GM12878 (cell line): Measurements from ENCODE around the gene NOP53. TPM values are rescaled to one million over a fixed set of nuclear protein-coding genes. Genes with fewer than 3 reads are reported as not detected.
A peak's percentile ranks its signal among the peaks of the same experiment; 100 is the strongest.

Source experiments
- ATAC-seq: fragments of 200-7000 bp; cut with Tn5 transposase; 3 replicates; pipeline ENCODE4 v1.9.1; 2020; ENCODE audit warnings: mild to moderate bottlenecking, moderate library complexity
- BruUV-seq: library from RNA; stranded (reverse); fragments of 400-500 nt; replicated peaks from 2 replicates; lab custom pipeline; 2021; lab: Mats Ljungman, UMichigan
- CTCF ChIA-PET: fragments of 300-600 bp; sonication (Branson Sonifier 250); formaldehyde crosslinking; extraction: SDS; loops from one replicate; lab custom pipeline; 2021; ENCODE audit warnings: inconsistent platforms; lab: Yijun Ruan, JAX
- POLR2A ChIA-PET: fragments of 350-600 bp; formaldehyde crosslinking; extraction: SDS; loops from one replicate; lab custom pipeline; 2021; ENCODE audit warnings: inconsistent platforms; lab: Charles Lee
- RAD21 ChIA-PET: fragments of 300-600 bp; sonication (Branson Sonifier 250); formaldehyde crosslinking; loops from one replicate; lab custom pipeline; 2023; ENCODE audit warnings: antibody characterized with exemption; ENCODE audit not compliant: unreplicated experiment; lab: Charles Lee
- SMC1A ChIA-PET: fragments of 300-600 bp; sonication (Branson Sonifier 250); formaldehyde crosslinking; loops from one replicate; lab custom pipeline; 2023; ENCODE audit not compliant: unreplicated experiment, uncharacterized antibody; lab: Charles Lee
- DNase-seq: peaks from one replicate; pipeline ENCODE4 v3.0.0-alpha.2; 2011; ENCODE audit warnings: low read depth, low spot score
- FAIRE-seq: peaks from 3 replicates; lab custom pipeline; 2011; peaks lifted over from hg19 to GRCh38; lab: Jason Lieb, UNC
- H2AFZ ChIP-seq: 2 replicates; pipeline ENCODE4 v1.6.0; 2011; ENCODE audit warnings: low read depth, low read length, control low read depth; ENCODE audit not compliant: control insufficient read depth
- H3K27ac ChIP-seq: 2 replicates; pipeline ENCODE4 v1.5.1; 2011; ENCODE audit warnings: control low read depth; ENCODE audit not compliant: control insufficient read depth, insufficient read depth
- H3K27me3 ChIP-seq, 2 experiments: replicated peaks in 1 of 2; 2 replicates each; pipeline versions ENCODE4 v1.6.0 to v1.6.1; 2011; ENCODE audit warnings: low read length in 1 of 2; ENCODE audit not compliant: control insufficient read depth in 2 of 2, insufficient read depth in 2 of 2
- H3K36me3 ChIP-seq, 2 experiments: 2 replicates each; pipeline ENCODE4 v1.5.1; 2011; ENCODE audit warnings: low read length in 1 of 2; ENCODE audit not compliant: control insufficient read depth in 2 of 2, insufficient read depth in 2 of 2
- H3K4me1 ChIP-seq: 2 replicates; pipeline ENCODE4 v1.6.1; 2011; ENCODE audit warnings: mild to moderate bottlenecking, low read length, moderate library complexity, mixed read lengths; ENCODE audit not compliant: control insufficient read depth, insufficient read depth
- H3K4me2 ChIP-seq: 2 replicates; pipeline ENCODE4 v1.6.0; 2011; ENCODE audit warnings: control low read depth; ENCODE audit not compliant: control insufficient read depth, insufficient read depth
- H3K4me3 ChIP-seq: fragments of 200-600 bp; sonication (generic); 2 replicates; pipeline ENCODE4 v1.5.1; 2016
- H3K79me2 ChIP-seq: 2 replicates; pipeline ENCODE4 v1.6.0; 2011; ENCODE audit warnings: low read length; ENCODE audit not compliant: control insufficient read depth, insufficient read depth
- H3K9ac ChIP-seq: 2 replicates; pipeline ENCODE4 v1.8.0; 2011; ENCODE audit warnings: low read length, control low read depth, mixed read lengths; ENCODE audit not compliant: control insufficient read depth, insufficient read depth
- H3K9me3 ChIP-seq: replicated peaks from 3 replicates; pipeline ENCODE4 v1.5.1; 2011; ENCODE audit warnings: mild to moderate bottlenecking, low read length; ENCODE audit not compliant: control insufficient read depth, insufficient read depth
- H4K20me1 ChIP-seq: 2 replicates; pipeline ENCODE4 v1.6.0; 2011; ENCODE audit not compliant: control insufficient read depth, insufficient read depth
- ASH2L ChIP-seq: fragments of 300-600, 200-600 bp; sonication (generic); IDR thresholded peaks from 2 replicates; pipeline ENCODE4 v1.6.1; 2017; ENCODE audit warnings: low read depth, mild to moderate bottlenecking, borderline replicate concordance
- ATF7 ChIP-seq: fragments of 450-650 bp; IDR thresholded peaks from 2 replicates; pipeline ENCODE4 v1.6.1; 2016; ENCODE audit warnings: low read depth, mild to moderate bottlenecking
- CEBPB ChIP-seq, 2 experiments: fragments of 150-350 bp in 1 of 2; IDR thresholded peaks; 2 replicates each; pipeline ENCODE4 v1.6.1; 2012 to 2014; ENCODE audit warnings: low read depth in 2 of 2, low read length in 2 of 2, borderline replicate concordance in 1 of 2, inconsistent platforms in 1 of 2
- ETV6 ChIP-seq, 2 experiments: fragments of 450-650 bp in 1 of 2; IDR thresholded peaks in 1 of 2; conservative IDR thresholded peaks in 1 of 2; 2 replicates each; pipeline ENCODE4 v1.6.1; 2014; ENCODE audit warnings: antibody characterized with exemption in 1 of 2, borderline replicate concordance in 1 of 2, low read depth in 1 of 2, mild to moderate bottlenecking in 1 of 2, moderate library complexity in 1 of 2
- HDAC6 ChIP-seq: fragments of 200-600 bp; sonication (generic); IDR thresholded peaks from one replicate; pipeline ENCODE4 v1.8.0; 2017; ENCODE audit warnings: antibody characterized with exemption; ENCODE audit not compliant: unreplicated experiment
- IKZF1 ChIP-seq: fragments of 450-650 bp; conservative IDR thresholded peaks from 2 replicates; pipeline ENCODE4 v1.6.1; 2017; ENCODE audit warnings: antibody characterized with exemption, mild to moderate bottlenecking
- PAX8 ChIP-seq: fragments of 450-650 bp; IDR thresholded peaks from 2 replicates; pipeline ENCODE4 v1.6.1; 2017; ENCODE audit warnings: mild to moderate bottlenecking, moderate library complexity
- POLR2AphosphoS5 ChIP-seq: IDR thresholded peaks from 2 replicates; pipeline ENCODE4 v1.6.1; 2011; ENCODE audit warnings: mild to moderate bottlenecking, low read length, inconsistent platforms
- SREBF1 ChIP-seq: IDR thresholded peaks from 2 replicates; pipeline ENCODE4 v1.6.1; 2012; ENCODE audit warnings: mild to moderate bottlenecking, low read length
- TARDBP ChIP-seq: IDR thresholded peaks from 2 replicates; pipeline ENCODE4 v1.6.1; 2016; ENCODE audit warnings: borderline replicate concordance
- TCF3 ChIP-seq: IDR thresholded peaks from 2 replicates; pipeline ENCODE4 v1.6.1; 2012; ENCODE audit warnings: low read depth, mild to moderate bottlenecking, low read length, borderline replicate concordance; ENCODE audit not compliant: insufficient read depth
- ZSCAN29 ChIP-seq: fragments of 450-650 bp; IDR thresholded peaks from 2 replicates; pipeline ENCODE4 v1.6.1; 2017; ENCODE audit warnings: mild to moderate bottlenecking, moderate library complexity
- WGBS: methylation state at CpG from one replicate; pipeline ENCODE4 v1.1.6; 2016; ENCODE audit warnings: low lambda C conversion rate; ENCODE audit not compliant: insufficient replicate concordance, insufficient coverage; ENCODE audit errors: missing lambda C conversion rate; 5-methylcytosine and 5-hydroxymethylcytosine counted together
- in situ Hi-C: fragments of 300-500 bp; cut with MboI; formaldehyde crosslinking; loops from 9 replicates; pipeline ENCODE4 v1.14.3; 2018; ENCODE audit warnings: mixed read lengths
- intact Hi-C: fragments of 100-400 bp; cut with micrococcal nuclease; formaldehyde crosslinking; loops from one replicate; pipeline ENCODE4 v1.14.2; 2022; ENCODE audit not compliant: unreplicated experiment
- polyA plus RNA-seq, 11 experiments: library from polyadenylated mRNA; depleted of rRNA in 4 of 11; unstranded in 6 of 11; stranded (reverse) in 5 of 11; fragments of >200 nt; fragmentation: Nextera tagmentation in 4 of 11; fragmentation: Illumina TruSeq in 1 of 11; extraction: Ambion mirVana in 4 of 11; extraction: Trizol in 1 of 11; gene quantifications; 1 replicate in 1 of 11; 2 replicates in 10 of 11; pipeline versions ENCODE4 v1.2.1 to v1.2.3, GENCODE V29; 2011 to 2016; ENCODE audit warnings: inconsistent platforms in 2 of 11, missing spikeins in 2 of 11, low read depth in 1 of 11
- total RNA-seq, 4 experiments: library from RNA; depleted of rRNA in 3 of 4; stranded (reverse); fragments of >200 nt in 3 of 4; fragmentation: Illumina TruSeq in 1 of 4; extraction: Trizol in 1 of 4; gene quantifications; 2 replicates each; pipeline versions ENCODE4 v1.2.1 to v1.2.3, GENCODE V29; 2013 to 2021
- TF ChIP-seq, protein P1 (sequence below): IDR thresholded peaks from 2 replicates; pipeline ENCODE4 v1.6.1; 2011; ENCODE audit warnings: mild to moderate bottlenecking, low read depth, low read length, moderate library complexity; ENCODE audit not compliant: insufficient replicate concordance
- TF ChIP-seq, protein P2 (sequence below): fragments of 150-350 bp; IDR thresholded peaks from 2 replicates; pipeline ENCODE4 v1.6.1; 2014; ENCODE audit warnings: mild to moderate bottlenecking, low read depth, low read length
- TF ChIP-seq, protein P3 (sequence below): fragments of 450-650 bp; IDR thresholded peaks from 2 replicates; pipeline ENCODE4 v1.6.1; 2016; ENCODE audit warnings: mild to moderate bottlenecking

NOP53 gene
- total and polyA plus RNA-seq, 10 of the 15 experiments (the other 5 are each of a cell fraction or from before 2014, with no cell fraction given), result 6.0 to 386 (median 167) TPM

DNA sequence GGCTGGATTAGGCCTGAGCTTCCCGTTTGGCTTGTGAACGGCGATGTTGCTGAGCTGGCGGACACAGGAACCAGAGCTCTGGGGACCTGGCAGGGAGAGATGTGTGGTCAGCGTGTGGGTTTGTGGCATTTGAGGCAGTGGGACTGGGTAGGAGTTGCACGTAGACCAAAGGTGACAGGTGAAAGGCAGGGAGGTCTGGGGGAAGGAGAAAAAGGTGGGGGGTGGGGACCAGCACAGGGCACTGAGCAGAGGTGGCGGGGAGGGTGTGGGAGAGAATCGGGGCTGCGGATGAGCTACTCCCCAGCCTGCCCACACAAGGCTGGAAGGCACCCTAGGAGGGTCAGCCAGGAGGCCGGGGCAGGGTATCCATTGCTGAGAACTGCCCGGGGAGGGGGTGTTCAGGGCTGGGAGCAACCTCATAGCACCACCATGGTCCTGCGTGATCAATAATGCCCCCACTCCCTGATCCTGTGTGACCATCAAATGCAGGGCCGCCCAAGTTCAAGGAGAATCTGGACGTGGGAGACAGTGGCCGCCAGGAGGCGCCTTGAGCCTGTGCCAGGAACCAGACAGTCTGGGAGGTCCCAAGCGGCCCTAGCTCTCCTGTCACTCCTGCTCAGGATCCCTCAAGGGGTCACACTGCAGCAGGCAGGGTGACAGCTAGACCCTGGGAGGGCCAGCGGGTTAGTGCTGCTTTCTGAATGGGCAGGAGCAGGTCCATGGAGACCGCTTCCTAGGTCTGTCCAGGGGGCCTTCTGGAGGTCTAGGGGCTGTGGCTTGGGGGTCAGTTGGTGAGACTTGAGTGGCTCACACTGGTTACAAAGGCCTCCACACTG is 20.4 kb downstream of the NOP53 start (continued):
- TF ChIP-seq, protein P1, sequence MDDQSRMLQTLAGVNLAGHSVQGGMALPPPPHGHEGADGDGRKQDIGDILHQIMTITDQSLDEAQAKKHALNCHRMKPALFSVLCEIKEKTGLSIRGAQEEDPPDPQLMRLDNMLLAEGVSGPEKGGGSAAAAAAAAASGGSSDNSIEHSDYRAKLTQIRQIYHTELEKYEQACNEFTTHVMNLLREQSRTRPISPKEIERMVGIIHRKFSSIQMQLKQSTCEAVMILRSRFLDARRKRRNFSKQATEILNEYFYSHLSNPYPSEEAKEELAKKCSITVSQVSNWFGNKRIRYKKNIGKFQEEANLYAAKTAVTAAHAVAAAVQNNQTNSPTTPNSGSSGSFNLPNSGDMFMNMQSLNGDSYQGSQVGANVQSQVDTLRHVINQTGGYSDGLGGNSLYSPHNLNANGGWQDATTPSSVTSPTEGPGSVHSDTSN, result peak; percentile 27

DNA sequence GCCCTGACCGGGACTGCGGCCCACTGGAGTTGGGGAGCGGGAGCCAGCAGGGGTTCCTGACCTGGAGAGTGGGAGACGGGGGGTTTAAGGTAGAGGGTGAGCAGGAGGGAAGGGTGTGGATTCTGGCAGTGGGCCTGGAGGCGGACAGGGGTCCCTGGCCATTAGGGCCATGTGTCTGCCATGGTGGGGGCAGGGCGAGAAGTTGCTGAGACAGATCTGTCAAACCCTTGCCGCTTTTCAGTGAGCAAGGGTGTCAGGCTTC is 20.9 kb downstream of the NOP53 start:
- no peak overlapping the region for H2AFZ ChIP-seq
- POLR2A ChIA-PET, result no interaction called here
- CTCF ChIA-PET, result interaction anchor here (0.7 to 6.3 kb wide), 9 partner anchors 9 to 97 kb away, joined by 3 to 75 read pairs (median 5); partner anchors contain the start of gene NOP53
- H4K20me1 ChIP-seq, result no peaks in the 10 kb centered on the region
- SMC1A ChIA-PET, result interaction anchor here (1.3 kb wide), 1 partner anchor 97 kb away, joined by 3 read pairs; no protein-coding TSS in a partner anchor
- no peaks in the 10 kb centered on the region for H3K79me2 ChIP-seq
- no peaks in the 10 kb centered on the region for H3K9me3 ChIP-seq
- H3K9ac ChIP-seq, result no peak overlapping the region
- no peak overlapping the region for H3K27ac ChIP-seq
- ATAC-seq (no peak), DNase-seq (no peak), FAIRE-seq (no peak)
- WGBS, result 43% methylated on average over 7 of the region's 7 CpGs
- in situ Hi-C loops, result no loop called here
- H3K27me3 ChIP-seq, result no peaks in the 10 kb centered on the region
- intact Hi-C loops, result loop anchor here (2.0 kb wide), 1 partner anchor 23 kb away; no protein-coding TSS in a partner anchor
- no peaks in the 10 kb centered on the region for H3K36me3 ChIP-seq
- RAD21 ChIA-PET, result interaction anchor here (1.5 kb wide), 1 partner anchor 24 kb away, joined by 6 read pairs; no protein-coding TSS in a partner anchor
- TF ChIP-seq ATF7, result no peak
- no peak for TF ChIP-seq ZSCAN29
- TF ChIP-seq POLR2AphosphoS5, result no peak
- no peak for TF ChIP-seq CEBPB (IDR thresholded peaks at IDR 0.05; ENCODE audit: borderline replicate concordance in 1 of 2, low read depth in 2 of 2, low read length in 2 of 2)
- TF ChIP-seq, protein P2, sequence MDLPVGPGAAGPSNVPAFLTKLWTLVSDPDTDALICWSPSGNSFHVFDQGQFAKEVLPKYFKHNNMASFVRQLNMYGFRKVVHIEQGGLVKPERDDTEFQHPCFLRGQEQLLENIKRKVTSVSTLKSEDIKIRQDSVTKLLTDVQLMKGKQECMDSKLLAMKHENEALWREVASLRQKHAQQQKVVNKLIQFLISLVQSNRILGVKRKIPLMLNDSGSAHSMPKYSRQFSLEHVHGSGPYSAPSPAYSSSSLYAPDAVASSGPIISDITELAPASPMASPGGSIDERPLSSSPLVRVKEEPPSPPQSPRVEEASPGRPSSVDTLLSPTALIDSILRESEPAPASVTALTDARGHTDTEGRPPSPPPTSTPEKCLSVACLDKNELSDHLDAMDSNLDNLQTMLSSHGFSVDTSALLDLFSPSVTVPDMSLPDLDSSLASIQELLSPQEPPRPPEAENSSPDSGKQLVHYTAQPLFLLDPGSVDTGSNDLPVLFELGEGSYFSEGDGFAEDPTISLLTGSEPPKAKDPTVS, result no peak
- no peak for TF ChIP-seq IKZF1
- TF ChIP-seq, protein P3, sequence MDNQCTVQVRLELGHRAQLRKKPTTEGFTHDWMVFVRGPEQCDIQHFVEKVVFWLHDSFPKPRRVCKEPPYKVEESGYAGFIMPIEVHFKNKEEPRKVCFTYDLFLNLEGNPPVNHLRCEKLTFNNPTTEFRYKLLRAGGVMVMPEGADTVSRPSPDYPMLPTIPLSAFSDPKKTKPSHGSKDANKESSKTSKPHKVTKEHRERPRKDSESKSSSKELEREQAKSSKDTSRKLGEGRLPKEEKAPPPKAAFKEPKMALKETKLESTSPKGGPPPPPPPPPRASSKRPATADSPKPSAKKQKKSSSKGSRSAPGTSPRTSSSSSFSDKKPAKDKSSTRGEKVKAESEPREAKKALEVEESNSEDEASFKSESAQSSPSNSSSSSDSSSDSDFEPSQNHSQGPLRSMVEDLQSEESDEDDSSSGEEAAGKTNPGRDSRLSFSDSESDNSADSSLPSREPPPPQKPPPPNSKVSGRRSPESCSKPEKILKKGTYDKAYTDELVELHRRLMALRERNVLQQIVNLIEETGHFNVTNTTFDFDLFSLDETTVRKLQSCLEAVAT, result no peak
- no peak for TF ChIP-seq ETV6 (conservative IDR thresholded peaks at IDR 0.05 in 1 of 2, IDR thresholded peaks at IDR 0.05 in 1 of 2; ENCODE audit: borderline replicate concordance in 1 of 2, low read depth in 1 of 2)
- no peak for TF ChIP-seq HDAC6
- no peak for TF ChIP-seq PAX8
- no peak for TF ChIP-seq SREBF1
- TF ChIP-seq ASH2L, result no peak
- no peak for TF ChIP-seq TARDBP
- TF ChIP-seq TCF3, result no peak
- no peak overlapping the region for H3K4me3 ChIP-seq
- no TSS peak for BruUV-seq
- H3K4me1 ChIP-seq, result no peaks in the 10 kb centered on the region
- no peak overlapping the region for H3K4me2 ChIP-seq
